ENCODE measurements around the gene ZFC3H1. TPM values are rescaled to one million over a fixed set of nuclear protein-coding genes. Genes with fewer than 3 reads are reported as not detected.

ZFC3H1 gene
- total RNA-seq, 1 experiment from 2014 or later: 24.4 TPM

GRCh38 chr12:71640316-71640715, 23.3 kb downstream of the ZFC3H1 start:
- Histone ChIP-seq H3K18ac (ENCODE audit: insufficient read length, low read depth, low read length) (no peak overlapping the region), H3K23ac (ENCODE audit: insufficient read length, low read depth, low read length) (no peak overlapping the region), H2AK5ac (ENCODE audit: insufficient read length, low read length) (no peak overlapping the region), H3K4me2 (ENCODE audit: insufficient read depth, insufficient read length, low read length) (no peak overlapping the region), H3K9ac (ENCODE audit: extremely low read depth, insufficient read length, low read length) (no peak overlapping the region), H2BK5ac (ENCODE audit: insufficient read length, low read length) (no peak overlapping the region), H2BK15ac (ENCODE audit: low read depth, low read length) (no peak overlapping the region), H2BK12ac (ENCODE audit: insufficient read length, low read depth, low read length) (no peak overlapping the region), H3K79me1 (ENCODE audit: insufficient read depth, low read depth, low read length, poor library complexity, severe bottlenecking) (no peaks in the 10 kb centered on the region), H3K23me2 (ENCODE audit: insufficient read length, low read depth, low read length, poor library complexity, severe bottlenecking) (no peaks in the 10 kb centered on the region), H3K14ac (ENCODE audit: insufficient read depth, low read length) (no peak overlapping the region), H3K56ac (ENCODE audit: insufficient read length, low read depth, low read length) (no peak overlapping the region), H2BK20ac (ENCODE audit: low read depth, low read length, poor library complexity, severe bottlenecking) (no peak overlapping the region), H3K4me1 (ENCODE audit: insufficient read depth, low read length) (no peaks in the 10 kb centered on the region), H3K27ac (ENCODE audit: insufficient read length, low read depth, low read length) (no peak overlapping the region), H4K5ac (ENCODE audit: insufficient read length, low read depth, low read length) (no peak overlapping the region), H2AFZ (ENCODE audit: low read length) (no peak overlapping the region), H4K8ac (replicated peaks; ENCODE audit: insufficient read length, low read depth, low read length) (no peak overlapping the region), H4K20me1 (ENCODE audit: control insufficient read depth, insufficient read depth, insufficient read length) (no peaks in the 10 kb centered on the region), H3K27me3 (ENCODE audit: insufficient read depth, low read length) (no peaks in the 10 kb centered on the region), H2BK120ac (ENCODE audit: low read depth, low read length, poor library complexity, severe bottlenecking) (no peak overlapping the region), H4K91ac (ENCODE audit: insufficient read length, low read depth, low read length) (no peak overlapping the region), H3K9me3 (ENCODE audit: control insufficient read depth, low read depth, low read length) (no peaks in the 10 kb centered on the region), H3T11ph (ENCODE audit: low read length) (no peak overlapping the region), H3K79me2 (ENCODE audit: insufficient read depth, low read length) (no peaks in the 10 kb centered on the region), H3K4ac (ENCODE audit: low read depth, low read length) (no peak overlapping the region)
- no CpG with 5 or more reads among the region's 2 CpGs for WGBS (ENCODE audit: extremely low coverage, insufficient read length, low lambda C conversion rate)
- TF ChIP-seq CTCF (conservative IDR thresholded peaks at IDR 0.05): no peak
- no peaks in the 10 kb centered on the region for H3K9me3 Mint-ChIP-seq
- H3K4me3 Mint-ChIP-seq: no peak overlapping the region
- H3K36me3 Mint-ChIP-seq (ENCODE audit: insufficient read depth in 1 of 3, low read depth in 3 of 3): peaks cover 20 to 73% (median 55%) of the 10 kb centered on the region in 3 experiments; a peak in 6 of 7 replicates
- no peaks in the 10 kb centered on the region for H3K4me1 Mint-ChIP-seq
- H3K27ac Mint-ChIP-seq: no peak overlapping the region
- DNase-seq: no peak
- H3K27me3 Mint-ChIP-seq (ENCODE audit: low read depth): no peaks in the 10 kb centered on the region
